ENCODE data around the gene TMED8.

Gene TMED8

DNA sequence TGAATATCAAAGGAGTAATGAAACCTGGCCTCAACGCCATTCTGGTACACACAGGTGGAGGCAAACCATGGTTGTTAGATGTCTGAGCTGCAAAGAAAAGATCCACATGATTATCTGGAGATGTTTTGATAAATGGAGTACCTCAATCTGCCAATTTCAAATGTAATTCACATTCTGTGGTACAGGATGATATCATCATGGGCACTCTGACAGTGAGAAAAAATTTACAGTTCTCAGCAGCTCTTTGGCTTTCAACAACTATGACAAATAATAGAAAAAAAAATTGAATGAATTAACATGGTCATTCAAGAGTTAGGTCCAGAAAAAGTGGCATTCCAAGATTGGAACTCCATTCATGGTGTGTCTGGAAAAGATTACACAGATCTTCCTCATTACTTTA, 17.3 kb downstream of the TMED8 start:
- no peak overlapping the region for H3K4me3 ChIP-seq
- no peak for DNase-seq
- H3K4me1 ChIP-seq: no peaks in the 10 kb centered on the region
- H3K27ac ChIP-seq: no peak overlapping the region
- no peaks in the 10 kb centered on the region for H3K27me3 ChIP-seq
- TF ChIP-seq, protein P1, sequence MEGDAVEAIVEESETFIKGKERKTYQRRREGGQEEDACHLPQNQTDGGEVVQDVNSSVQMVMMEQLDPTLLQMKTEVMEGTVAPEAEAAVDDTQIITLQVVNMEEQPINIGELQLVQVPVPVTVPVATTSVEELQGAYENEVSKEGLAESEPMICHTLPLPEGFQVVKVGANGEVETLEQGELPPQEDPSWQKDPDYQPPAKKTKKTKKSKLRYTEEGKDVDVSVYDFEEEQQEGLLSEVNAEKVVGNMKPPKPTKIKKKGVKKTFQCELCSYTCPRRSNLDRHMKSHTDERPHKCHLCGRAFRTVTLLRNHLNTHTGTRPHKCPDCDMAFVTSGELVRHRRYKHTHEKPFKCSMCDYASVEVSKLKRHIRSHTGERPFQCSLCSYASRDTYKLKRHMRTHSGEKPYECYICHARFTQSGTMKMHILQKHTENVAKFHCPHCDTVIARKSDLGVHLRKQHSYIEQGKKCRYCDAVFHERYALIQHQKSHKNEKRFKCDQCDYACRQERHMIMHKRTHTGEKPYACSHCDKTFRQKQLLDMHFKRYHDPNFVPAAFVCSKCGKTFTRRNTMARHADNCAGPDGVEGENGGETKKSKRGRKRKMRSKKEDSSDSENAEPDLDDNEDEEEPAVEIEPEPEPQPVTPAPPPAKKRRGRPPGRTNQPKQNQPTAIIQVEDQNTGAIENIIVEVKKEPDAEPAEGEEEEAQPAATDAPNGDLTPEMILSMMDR (IDR thresholded peaks at IDR 0.05): no peak
- no peaks in the 10 kb centered on the region for H3K36me3 ChIP-seq
- no peaks in the 10 kb centered on the region for H3K9me3 ChIP-seq
- intact Hi-C loops (cut with DNase I; ENCODE audit: low total_unique reads): no loop called here

DNA sequence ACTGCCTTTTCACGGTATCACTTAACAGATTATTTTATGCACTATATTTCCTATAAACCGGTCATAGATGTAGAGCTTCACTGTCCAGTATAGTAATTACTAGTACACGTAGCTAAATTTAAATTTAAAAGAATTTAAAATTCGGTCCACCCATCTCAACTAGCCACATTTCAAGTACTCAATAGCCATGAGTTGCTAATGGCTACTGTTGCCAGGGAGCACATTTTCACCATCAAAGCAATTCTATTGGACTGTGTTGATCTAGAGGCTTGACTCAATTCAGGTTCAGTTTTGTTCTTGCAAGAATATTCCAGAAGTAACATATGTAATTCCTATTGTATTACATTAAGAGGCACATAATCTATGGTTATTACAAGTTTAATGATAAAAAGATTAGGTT, 20.0 kb downstream of the TMED8 start:
- no peaks in the 10 kb centered on the region for H3K36me3 ChIP-seq
- H3K4me1 ChIP-seq: no peaks in the 10 kb centered on the region
- DNase-seq: no peak
- TF ChIP-seq, protein P1 (IDR thresholded peaks at IDR 0.05): no peak
- H3K27ac ChIP-seq: no peak overlapping the region
- no peaks in the 10 kb centered on the region for H3K9me3 ChIP-seq
- no peaks in the 10 kb centered on the region for H3K27me3 ChIP-seq
- intact Hi-C loops (cut with DNase I; ENCODE audit: low total_unique reads): no loop called here
- no peak overlapping the region for H3K4me3 ChIP-seq

DNA sequence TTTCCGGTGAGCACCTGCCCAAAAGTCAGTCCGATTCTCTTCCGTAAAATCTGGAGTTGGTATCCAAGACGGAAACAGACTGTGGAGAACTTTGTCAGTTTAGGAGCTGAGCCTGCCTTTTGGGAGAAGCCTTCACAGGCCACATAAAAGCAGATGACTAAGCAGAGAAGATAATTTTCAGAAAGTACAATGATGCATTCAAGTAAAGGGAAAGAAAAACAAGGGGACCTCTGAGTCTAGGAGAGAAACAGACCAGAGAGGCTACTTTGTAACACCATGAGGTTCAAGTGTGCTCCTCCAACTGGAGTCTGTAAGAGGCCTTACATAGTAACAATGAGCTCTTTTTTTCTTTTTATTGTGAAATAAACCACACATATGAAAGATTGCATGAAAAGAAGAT, 21.1 kb downstream of the TMED8 start:
- H3K4me3 ChIP-seq: no peak overlapping the region
- no peaks in the 10 kb centered on the region for H3K27me3 ChIP-seq
- intact Hi-C loops (cut with DNase I; ENCODE audit: low total_unique reads): no loop called here
- no peaks in the 10 kb centered on the region for H3K9me3 ChIP-seq
- H3K36me3 ChIP-seq: peaks cover 0 to 1% (median under 1%) of the 10 kb centered on the region in 3 donors
- no peak for DNase-seq
- H3K27ac ChIP-seq: no peak overlapping the region
- TF ChIP-seq, protein P1 (IDR thresholded peaks at IDR 0.05): no peak
- no peaks in the 10 kb centered on the region for H3K4me1 ChIP-seq

DNA sequence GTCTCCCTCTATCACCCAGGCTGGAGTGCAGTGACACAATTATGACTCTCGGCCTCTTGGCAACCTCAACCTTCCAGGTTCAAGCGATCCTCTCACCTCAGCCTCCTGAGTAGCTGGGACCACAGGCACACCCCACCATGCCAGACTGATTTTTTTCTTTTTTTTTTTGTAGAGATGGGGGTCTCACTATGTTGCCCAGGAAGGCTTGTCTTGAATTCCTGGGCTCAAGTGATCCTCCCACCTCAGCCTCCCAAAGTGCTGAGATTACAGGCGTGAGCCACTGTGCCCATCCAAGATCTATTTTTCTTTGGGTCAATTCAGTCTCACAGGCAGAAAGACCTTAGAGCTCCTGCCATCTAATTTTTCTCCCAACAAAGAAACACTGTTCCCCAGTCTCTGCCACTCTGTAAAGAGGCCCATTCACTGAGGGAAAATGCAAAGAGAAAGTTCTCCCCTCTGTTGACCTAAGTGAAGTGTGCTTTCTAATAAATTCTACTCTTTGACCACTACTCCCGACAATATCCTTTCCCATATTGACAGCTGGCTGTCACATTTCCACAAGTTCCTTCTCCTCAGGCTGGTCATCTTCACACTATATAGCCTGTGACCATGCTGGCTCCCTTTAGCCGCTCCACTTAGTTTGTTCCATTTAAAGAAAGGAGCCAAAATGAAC, 23.3 kb downstream of the TMED8 start:
- Histone ChIP-seq H3K27me3 (no peaks in the 10 kb centered on the region), H3K4me3 (no peak overlapping the region), H3K9me3 (no peaks in the 10 kb centered on the region), H3K36me3 (peaks cover 8 to 11% (median 9%) of the 10 kb centered on the region in 3 donors), H3K4me1 (no peaks in the 10 kb centered on the region), H3K27ac (no peak overlapping the region)
- DNase-seq: no peak
- intact Hi-C loops (cut with DNase I; ENCODE audit: low total_unique reads): no loop called here
- TF ChIP-seq, protein P1 (IDR thresholded peaks at IDR 0.05): no peak

DNA sequence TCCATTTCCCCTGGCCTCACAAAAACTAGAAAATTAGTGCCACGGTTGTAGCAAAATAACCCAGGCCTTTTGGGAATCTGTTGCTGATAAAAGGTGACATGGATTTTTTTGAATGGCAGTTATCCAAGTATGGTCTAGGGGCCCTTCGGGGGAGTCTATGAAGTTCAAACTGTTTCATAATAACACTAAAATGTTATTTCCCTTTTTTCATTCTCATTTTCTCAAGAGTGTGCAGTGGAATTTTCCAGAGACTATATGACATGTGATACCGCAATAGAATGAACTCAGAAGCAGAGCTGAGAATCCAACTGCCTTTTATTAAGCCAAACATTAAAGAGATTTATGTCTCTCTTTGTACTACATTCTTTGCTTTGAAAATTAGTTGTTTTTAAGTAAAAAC, 29.1 kb downstream of the TMED8 start:
- TF ChIP-seq, protein P1 (IDR thresholded peaks at IDR 0.05): no peak
- peaks cover 17 to 23% (median 19%) of the 10 kb centered on the region in 3 donors for H3K36me3 ChIP-seq
- H3K27me3 ChIP-seq: no peaks in the 10 kb centered on the region
- no peaks in the 10 kb centered on the region for H3K9me3 ChIP-seq
- no peak overlapping the region for H3K27ac ChIP-seq
- H3K4me1 ChIP-seq: no peaks in the 10 kb centered on the region
- DNase-seq: no peak
- intact Hi-C loops (cut with DNase I; ENCODE audit: low total_unique reads): no loop called here
- no peak overlapping the region for H3K4me3 ChIP-seq

DNA sequence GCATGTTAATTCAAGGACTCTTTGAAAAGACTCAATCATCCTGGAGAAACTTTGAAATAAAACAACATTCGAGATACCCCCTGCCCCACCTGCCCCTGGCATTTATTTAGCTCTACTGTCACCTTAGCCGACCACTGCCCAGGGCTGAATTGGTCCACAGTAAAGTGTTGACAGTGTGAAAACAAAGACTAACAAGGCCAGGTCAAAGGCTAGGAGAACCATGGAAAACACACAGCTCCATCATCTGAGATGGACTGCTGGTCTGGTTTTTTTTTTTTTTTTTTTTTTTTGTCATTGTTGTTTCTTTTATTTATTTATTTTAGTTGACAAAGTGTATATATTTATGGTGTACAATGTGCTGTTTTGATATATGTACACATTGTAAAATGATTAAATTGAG, 30.4 kb downstream of the TMED8 start:
- intact Hi-C loops (cut with DNase I; ENCODE audit: low total_unique reads): no loop called here
- TF ChIP-seq, protein P1 (IDR thresholded peaks at IDR 0.05): no peak
- no peak for DNase-seq

More for the DNA sequence above, 30.4 kb downstream of the TMED8 start:
- Histone ChIP-seq H3K4me1 (no peaks in the 10 kb centered on the region), H3K27me3 (no peaks in the 10 kb centered on the region), H3K9me3 (no peaks in the 10 kb centered on the region), H3K27ac (no peak overlapping the region), H3K4me3 (no peak overlapping the region), H3K36me3 (peaks cover 29 to 36% (median 30%) of the 10 kb centered on the region in 3 donors)
